Dedifferentiated amniotic fluid mesenchymal stem cell (primary cell): Measurements from ENCODE around the gene DGCR6L.
"Not testable (repeated sequence)": the region's sequence is repeated elsewhere in the genome, so short reads cannot be mapped to it uniquely, and the experiment has no call there.

ENCODE experiments used
- DNase-seq: peaks from one replicate; pipeline ENCODE4 v3.0.0-alpha.2; 2016; ENCODE audit errors: extremely low spot score

Gene DGCR6L

DNA sequence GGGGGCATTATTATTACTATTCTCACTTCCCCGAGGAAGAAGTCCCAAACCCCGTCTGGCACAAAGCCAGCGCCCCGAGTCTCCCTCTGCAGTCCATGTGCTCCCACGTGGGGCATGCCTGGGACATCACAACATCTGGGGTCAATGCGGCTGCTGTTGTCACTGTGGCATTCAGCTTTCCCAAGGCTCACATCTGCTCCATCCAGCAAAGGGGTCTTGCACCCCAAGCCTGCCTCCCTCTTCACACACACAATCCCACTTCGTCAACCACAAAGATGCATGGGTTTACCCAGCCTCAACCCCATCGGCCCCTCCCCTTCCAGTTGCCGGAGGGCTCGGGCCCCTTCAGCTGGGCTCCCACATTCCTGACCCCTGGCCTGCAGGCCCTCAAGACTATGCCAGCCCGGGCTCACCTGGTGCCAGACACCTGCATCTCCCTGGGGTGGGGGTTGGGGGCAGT, 28.2 kb downstream of the DGCR6L start:
- DNase-seq: no peak

GRCh38 chr22:20291249-20291586, 28.6 kb downstream of the DGCR6L start:
- DNase-seq: no peak

DNA sequence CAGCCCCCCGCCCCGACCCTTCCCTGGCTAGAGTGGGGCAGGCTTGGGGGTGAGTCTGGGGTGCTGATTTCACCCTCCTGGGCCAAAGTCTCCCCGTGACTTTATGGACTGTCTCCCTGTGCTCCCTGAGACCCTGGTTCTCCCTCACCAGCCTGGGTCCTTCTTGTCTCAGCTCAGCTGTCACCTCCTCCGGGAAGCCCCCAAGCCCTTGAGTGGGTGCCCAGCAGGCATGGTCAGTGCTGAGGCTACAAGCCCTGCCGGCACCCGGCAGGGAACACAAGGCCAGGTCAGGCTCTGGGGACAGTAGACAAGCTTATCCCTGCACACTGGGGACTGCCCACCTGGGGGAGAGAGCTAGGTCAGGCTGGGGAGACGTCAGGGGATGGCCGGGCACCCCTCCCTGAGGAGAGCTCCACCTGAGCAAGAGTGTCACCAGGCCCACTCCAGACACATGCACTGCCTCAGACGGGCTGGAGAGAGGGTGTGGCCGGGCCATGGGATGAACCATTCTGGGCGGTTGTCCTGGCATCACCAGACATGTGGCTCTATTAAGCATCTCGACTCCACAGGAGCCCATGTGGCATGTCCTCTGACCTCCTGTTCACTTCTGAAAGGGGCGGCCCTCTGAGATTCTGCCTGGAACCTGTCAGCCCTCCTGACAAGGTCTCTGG, 29.1 kb downstream of the DGCR6L start:
- no peak for DNase-seq

DNA sequence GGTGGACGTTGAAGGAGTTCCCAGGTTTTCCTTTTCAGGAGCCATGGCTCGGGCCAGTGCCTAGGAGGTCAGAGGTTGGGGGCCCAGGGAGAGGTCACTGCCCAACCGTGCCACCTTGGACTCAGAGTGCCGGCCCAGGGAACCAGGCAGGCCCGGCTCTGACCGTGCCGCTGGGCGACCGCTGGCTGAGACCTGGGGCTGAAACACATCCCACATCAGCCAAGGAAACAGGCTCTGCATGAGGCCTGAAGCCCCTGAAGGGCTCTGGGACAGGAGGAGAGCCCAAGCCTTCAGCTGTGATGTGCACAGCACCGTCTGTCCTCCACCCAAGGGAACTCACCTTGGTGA, 29.8 kb downstream of the DGCR6L start:
- DNase-seq: no peak

- DNase-seq: not testable (repeated sequence)
Observed at GRCh38 chr22:20289182-20290044, 30.4 kb downstream of the DGCR6L start.

DNA sequence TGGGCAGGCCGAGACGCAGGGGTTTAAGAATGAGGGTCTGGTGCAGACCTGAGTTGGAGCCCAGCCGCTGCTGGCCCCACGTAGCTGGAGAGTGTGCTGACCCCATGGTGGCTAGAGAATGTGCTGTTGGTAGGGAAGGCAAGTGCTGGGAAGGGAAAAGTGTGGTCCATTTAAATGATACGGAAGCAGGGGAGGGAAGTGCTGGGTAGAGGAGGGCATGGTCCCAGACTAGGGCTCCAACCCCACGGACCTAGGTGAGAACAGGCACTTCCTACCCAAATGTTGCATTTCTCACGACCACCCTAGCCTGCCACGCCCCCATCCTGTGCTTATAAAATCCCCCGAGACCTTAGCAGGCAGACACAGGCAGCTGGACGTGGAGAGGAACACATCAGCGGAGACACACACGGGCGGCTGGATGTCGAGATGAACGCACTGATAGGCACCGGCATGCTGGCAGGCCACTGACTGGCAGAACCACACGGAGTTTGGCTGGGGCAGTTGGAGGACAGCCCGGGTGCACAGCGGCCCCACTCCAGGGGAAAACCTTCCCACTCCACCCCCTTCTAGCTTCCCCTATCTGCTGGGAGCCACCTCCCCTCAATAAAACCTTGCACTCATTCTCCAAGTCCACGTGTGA, 33.0 kb downstream of the DGCR6L start:
- not testable (repeated sequence) for DNase-seq

GRCh38 chr22:20286312-20286660, 33.6 kb downstream of the DGCR6L start:
- not testable (repeated sequence) for DNase-seq

GRCh38 chr22:20285473-20286311, 34.2 kb downstream of the DGCR6L start:
- not testable (repeated sequence) for DNase-seq

- no peak for DNase-seq
Observed at GRCh38 chr22:20284471-20285086, 35.3 kb downstream of the DGCR6L start.

GRCh38 chr22:20283674-20284066, 36.2 kb downstream of the DGCR6L start:
- no peak for DNase-seq

GRCh38 chr22:20282901-20283673, 36.8 kb downstream of the DGCR6L start:
- no peak for DNase-seq

GRCh38 chr22:20281891-20282290, 38.0 kb downstream of the DGCR6L start:
- no peak for DNase-seq

DNA sequence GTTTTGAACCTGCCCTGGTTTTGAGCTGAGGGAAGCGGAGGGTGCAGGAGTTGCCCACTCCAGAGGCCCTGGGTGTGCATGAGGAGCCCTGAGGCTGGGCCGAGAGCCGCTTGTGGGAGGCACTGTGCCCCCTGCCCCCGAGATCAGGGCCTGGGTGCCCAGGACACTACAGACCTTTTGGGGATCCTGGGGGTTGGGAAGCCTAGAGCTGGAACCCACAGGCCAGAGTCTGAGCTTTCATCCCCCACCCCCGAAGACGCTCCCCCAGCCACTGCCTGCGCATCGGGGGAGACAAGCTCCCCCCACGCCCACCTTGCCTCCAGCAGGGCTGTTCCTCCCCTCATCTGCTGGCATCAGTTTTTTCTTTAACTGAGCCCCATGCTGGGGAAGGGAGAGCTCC, 38.4 kb downstream of the DGCR6L start:
- DNase-seq: not testable (repeated sequence)

DNA sequence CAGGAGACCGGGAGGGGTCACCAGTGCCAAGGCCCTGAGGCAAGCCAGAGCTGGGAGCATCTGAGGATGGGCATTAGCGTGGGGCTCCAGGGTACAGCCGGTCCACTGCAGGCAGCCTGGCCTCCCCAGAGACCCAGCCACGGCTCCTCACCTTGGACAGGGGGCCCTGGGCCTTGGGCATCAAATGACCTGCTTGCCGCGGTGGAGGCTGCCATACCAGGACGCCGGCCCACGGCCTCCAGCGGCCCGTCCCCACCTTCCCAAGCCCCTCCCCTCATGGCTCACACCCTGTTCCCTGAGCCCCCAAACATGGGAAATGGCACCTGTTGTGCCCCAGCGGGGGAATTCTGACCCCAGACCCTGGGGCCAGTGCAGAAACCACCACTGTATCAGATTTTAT, 39.0 kb downstream of the DGCR6L start:
- DNase-seq: no peak

DNA sequence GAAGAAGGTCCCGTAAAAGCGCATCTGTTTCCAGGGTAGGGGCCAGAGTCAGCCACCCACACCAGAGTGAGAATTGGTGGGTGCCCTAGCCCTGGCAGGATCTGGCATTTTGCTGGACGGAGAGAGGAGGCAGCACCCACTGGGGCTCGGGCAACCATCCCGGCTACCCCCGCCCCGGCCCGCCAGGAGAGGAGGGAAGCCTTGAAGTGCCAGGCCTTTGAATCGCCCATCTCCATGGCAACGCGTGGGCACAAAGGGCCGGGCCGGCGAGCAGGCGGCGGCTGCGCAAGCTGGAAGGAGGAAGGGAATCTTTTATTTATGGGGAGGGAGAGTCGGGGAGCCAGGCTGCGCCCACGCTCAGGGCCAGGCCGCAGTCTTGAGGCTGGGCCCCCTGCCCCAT, 39.7 kb downstream of the DGCR6L start:
- not testable (repeated sequence) for DNase-seq

GRCh38 chr22:20279662-20280134, 40.2 kb downstream of the DGCR6L start:
- DNase-seq: no peak

DNA sequence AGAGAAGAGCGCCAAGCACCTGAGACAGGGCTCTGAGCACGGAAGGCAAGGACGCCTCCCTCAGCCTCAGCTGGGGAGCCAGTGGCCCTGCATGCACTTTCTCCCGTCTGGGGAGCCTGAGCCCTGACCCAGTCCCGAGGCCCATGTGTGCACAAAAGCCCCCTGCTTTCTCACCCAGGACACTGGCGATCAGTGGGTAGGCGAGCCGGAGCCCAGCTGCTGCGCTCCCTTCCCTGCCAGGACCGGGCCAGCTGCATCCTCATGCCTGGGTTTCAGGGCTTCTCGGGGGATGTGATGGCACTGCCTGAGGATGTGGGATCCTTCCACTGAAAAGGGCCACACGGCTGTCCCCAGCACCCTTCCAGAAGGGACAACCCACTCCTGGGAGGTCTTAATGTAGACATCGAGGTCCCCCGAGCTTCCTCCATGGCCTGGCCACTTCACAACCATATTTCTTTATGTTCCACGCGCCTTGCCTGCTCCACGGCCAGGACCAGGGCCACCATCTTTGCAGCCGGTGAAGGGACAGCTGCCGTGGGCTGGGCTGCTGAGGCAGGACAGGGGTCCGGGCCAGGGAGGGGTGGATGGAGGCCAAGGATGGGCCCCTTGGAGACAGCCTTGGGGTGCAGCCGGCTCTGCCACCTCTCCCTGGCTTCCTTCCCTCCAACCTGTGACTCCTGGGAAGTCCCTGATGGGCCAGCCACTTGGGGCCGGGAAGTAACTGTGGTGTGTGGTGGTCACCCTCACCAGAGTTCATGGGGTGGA, 41.0 kb downstream of the DGCR6L start:
- DNase-seq: not testable (repeated sequence)

GRCh38 chr22:20277936-20278635, 41.8 kb downstream of the DGCR6L start:
- not testable (repeated sequence) for DNase-seq

DNA sequence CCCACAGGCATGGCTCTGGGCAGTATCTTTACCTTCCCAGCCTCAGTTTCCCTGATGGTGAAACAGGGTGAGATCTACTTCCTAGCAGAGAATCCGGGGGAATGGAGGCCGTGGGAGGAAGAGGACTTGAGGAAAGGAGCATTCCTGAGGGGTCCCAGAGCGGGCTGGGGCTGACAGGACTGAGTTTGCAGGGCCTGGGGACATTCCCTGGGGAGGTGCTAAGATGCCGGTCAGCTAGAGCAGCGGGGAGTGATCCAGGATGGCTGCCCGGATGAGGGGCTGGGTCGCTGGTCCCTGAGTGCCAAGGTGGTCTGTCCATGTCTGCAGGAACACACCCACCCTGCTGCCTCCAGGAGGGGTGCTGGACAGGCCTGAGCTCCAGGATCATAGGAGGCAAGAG, 43.4 kb downstream of the DGCR6L start:
- DNase-seq: no peak
